HK-2 (cell line): Measurements from ENCODE around the gene ATP1A2.
A peak's percentile ranks its signal among the peaks of the same experiment; 100 is the strongest.

Experiments used
- DNase-seq: peaks from one replicate; pipeline ENCODE4 v3.0.0-alpha.2; 2018; ENCODE audit not compliant: unreplicated experiment

The ATP1A2 gene

DNA sequence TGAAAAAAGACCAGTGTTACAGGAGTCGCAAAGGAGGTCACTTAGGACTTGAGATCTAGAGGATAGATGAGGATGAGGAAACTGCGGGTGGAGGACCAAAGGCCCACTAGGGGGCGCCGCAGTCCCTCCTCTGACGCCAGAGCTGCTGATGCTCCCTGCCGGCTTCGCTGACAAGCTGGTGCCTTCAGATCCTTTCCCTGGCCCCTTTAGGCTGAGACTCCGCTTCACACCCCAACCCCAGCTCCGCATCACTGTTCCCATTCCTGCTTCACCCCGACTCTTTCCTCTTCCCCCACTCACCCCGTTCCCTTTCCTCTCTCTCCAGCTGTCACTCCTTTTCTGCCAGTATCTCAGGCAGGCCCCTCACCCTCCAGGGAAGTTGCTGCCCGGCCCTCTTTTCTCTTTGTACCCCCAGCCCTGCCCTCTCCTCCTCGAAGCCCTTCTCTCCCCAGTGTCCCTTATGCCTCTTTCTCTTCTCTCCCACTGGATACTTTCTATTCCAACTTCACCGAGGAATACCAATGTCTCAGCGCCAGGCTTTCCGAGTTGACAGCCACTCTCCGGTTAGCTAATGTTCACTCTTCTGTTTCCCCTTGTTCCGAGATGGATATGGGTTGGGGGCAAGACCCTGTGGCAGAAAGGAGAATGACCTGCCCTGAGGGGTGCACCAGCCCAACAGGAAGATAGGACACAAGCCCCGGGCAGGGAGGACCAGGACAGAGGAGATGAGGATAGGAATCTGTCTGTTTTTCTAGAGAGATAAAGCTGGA, 29.7 kb upstream of the ATP1A2 start:
- DNase-seq, result peak; percentile 71

DNA sequence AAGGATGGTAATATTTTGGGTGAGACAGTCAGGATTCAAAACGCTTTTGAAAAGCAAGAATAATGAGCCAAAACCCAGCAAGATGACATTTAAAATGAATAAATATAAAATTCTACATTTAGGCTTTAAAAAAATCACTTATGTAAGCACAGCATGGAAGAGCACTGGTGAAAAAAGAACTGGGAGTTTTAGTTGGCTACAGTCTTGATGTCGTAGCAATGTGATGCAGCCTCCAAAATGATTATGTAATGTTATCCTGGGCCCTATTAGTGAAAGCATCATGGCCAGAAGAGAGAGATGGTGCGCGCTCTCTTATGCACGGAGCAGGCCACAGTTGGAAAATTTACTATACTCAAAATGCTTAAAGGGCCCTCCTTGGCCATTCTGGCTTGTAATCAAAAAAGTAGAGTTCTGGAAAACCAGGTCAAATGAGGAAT, 29.1 kb upstream of the ATP1A2 start:
- no peak for DNase-seq

DNA sequence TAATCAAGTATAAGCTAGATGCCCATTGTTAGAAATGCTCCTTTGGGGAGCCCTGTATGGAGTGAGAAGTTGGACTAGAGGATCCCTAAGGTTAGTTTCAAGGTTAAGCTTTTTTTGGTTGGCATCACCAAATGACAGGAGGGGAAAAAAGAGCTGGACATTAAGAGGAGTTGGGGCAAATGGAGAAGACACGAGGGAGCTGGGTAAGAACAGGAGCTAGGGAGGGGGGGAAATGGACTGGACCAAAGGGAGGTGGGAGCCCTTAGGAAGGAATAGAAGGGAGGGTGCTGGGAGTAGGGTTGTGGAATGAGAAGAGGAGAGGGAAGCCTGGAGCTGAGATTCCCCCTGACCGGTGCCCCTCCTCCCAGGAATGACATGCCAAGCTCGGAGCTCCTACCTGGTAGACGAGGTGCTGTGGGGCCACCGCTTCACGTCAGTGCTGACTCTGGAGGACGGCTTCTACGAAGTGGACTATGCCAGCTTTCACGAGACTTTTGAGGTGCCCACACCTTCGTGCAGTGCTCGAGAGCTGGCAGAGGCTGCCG, 28.4 kb upstream of the ATP1A2 start:
- DNase-seq, result no peak

DNA sequence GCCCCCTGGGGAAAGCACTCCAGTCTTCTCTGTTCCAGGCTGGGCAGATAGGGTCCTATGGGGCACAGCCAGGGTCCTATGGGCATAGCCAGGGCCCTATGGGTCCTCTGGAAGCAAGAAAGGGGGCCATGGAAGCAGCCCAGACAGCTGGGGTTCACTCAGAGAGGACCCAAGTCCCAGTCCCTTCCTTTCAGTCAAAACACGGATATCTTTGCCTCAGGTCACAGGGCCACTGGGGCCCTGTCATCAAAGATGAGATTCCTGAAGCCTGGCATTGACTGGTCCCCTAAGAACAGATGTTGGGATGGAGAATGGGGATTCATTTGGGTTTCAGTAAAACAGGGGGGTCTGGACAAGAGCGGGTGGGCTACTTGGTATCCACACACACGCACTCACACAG, 25.7 kb upstream of the ATP1A2 start:
- no peak for DNase-seq

DNA sequence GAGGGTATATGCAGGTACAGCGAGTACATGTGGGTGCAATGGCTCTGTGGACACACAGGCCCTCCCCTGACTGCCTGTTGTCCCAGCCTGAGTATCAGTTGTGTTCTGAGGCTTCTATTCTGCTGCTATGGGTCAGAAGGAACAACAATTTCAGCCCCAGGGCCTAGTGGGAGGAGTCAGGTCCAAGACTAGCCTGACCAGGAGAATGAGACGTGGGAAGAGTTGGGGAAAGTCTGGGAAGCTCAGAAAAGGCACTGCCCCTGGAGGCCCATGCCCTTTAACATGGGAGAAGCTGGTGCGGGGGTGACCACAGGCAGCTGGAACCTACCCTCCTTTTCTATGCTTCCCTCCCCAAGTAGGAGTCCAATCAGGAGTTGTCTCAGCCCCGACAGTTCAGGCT, 24.8 kb upstream of the ATP1A2 start:
- no peak for DNase-seq

DNA sequence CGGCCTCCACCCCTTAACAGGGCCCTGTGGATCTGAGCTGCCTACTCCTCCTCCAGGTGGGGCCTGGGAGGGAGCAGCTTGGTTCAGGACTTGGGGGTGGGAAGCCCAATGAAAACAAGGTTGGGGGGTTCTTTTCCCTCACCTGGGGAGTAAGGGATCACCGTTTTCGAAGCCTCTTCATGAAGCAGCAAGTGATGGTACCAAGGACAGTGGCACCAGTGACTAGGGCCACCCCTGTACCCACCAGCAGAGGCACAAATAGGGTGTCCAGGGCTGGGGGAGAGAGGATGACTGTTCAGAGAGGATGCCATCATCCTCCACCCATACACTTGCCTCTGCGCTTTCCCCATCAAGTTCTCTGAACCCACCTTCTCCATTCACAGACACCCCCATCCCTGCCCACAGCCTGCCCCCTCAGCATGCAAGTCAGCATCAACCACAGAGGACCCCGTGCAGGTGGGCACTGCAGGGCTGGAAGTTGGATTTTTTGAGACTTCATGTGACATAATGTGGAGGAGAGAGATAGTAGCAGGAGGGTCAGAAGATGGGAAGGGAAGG, 23.8 kb upstream of the ATP1A2 start:
- DNase-seq, result no peak

DNA sequence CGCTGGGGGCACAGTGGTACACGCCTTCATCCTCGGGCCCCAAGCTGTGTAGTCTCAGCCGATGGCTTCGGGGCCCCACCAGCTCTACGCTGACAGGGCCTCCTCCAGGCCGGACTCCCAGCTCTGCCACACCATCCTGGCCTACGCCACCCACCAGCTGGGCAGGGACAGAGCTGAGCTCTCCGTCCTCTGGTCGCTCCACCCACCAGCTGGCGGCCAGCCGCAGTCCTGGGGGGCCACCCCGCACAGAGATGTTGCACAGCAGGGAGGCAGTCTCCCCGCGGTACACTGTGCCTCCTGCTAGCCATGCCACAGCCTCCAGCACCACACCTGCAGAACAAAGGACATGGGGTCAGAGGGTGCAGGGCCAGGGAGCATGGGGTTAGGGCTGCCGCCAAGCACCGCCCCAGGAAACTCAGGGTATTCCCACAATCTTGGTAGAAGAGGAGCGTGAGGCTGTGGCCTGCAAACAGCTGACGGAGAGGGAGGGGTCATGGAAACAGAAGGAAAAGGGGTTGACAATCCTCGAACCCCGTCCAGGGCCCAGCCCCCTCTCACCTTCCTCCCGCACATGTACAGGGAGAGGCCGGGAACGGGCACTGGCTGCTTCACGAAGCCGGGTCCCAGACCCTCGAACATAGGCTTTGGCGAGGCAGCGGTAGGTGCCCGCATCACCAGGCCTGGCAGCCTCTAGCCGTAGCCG, 23.0 kb upstream of the ATP1A2 start:
- no peak for DNase-seq

DNA sequence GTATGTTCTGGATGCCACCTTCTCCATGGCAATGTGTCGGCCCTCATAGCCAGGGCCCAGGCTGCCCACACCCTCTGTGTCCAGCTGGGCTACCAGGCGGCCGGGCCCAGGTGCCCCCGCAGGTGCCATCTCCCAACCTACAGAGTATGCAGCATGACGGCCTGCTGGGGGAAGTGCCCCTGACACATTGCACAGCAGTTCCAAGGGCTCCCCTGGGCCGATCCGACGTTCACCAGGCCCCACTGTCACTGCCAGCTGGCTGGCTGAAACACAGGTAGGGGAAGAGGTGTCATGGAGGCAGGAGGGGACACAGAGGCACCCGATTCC, 22.5 kb upstream of the ATP1A2 start:
- DNase-seq, result no peak

DNA sequence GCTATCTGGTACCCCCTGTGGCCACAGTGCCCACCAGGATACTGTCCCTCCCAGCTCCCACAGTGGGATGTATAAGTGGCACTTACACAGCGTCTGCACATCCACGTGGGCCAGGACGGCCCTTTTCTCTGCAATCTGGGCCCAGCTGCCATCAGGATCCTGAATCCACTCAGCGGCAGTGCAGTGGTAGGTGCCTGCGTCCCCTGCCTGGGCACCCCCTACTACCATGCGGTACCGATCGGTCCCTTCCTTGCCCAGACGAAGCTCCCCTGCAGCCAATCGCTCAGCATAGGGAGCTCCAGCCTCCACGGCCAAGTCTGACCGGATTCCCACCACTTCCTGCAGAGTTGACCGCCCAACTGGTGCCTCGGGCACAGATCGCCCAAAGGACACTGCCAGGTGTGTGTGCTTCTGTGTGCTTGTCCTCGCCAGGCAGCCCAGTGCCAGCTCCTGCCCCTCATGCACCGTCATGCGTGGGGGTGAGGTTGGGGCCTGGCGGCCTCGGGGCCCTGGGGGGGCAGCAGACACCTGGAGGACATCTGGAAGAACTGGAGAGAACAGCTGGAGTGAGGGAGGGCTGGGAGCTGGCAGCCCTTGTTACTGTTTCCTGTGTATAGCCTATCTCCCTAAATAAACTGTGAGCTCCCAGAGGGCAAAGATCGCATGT, 21.8 kb upstream of the ATP1A2 start:
- no peak for DNase-seq

DNA sequence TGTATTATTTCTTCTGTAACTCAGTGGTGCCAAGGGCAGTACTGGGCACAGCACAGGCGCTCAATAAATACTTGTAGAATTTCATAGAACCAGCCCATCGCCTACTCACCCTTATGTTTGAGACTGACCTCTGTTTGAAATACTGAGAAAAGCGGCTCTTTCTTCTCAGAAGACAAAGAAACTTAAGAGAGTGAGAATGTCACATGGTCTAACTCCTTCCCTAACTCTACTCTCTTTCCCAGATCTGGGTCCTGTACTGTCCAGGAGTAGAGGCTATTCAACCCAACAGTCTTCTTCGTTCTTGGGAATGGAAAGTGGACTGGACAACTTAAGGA, 21.3 kb upstream of the ATP1A2 start:
- no peak for DNase-seq

DNA sequence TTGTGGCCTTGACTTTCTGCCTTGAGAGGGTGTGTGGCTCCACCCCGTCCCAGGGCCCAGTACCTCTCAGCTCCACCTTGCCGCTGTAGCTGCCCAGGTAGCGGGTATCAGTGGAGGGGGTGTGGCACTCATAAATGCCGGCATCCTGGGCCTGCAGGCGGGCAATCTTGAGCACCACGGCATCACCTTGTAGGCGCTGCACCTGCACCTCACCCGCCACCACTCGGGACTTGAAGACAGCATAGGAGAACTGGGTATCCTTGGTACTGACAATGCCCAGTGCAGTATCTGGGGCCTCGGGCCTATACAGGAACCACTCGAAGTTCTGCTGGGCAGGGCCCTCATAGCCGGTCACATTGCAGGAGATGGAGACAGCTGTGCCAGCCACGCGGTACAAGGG, 20.8 kb upstream of the ATP1A2 start:
- DNase-seq, result no peak

DNA sequence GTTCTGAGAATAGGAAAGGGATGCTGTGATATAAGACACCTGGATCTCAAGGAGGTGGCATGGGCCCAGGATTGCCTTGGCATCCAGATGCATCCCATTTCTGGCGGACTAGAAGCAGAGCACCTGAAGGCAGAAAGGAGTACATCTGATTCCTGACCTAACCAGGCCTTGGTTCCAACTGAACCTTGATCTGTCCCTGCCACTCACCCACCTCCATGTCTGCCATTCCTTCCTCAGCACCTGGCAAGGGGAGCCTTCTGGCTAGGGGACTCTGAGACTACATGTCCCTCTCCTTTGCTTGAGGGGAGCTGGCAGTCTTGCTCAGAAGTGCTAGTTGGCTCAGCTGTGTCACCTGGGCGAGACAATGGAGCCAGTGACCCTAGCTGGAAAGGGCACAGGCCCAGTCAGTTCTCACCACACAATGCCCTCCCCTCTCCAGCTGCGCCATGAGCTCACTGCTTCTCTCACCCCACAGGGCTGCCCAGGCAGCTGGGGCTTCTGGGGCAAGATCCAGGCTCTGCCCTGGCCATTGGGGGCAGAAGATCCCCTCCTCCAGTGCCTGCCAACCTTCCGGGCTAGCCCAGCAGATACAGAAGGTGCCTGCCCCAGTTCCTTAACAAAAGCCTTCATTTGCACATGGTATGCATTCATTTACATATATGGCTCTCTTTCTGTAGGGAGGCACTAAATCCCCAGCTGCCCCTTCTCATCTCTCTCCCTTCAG, 20.0 kb upstream of the ATP1A2 start:
- DNase-seq, result no peak

DNA sequence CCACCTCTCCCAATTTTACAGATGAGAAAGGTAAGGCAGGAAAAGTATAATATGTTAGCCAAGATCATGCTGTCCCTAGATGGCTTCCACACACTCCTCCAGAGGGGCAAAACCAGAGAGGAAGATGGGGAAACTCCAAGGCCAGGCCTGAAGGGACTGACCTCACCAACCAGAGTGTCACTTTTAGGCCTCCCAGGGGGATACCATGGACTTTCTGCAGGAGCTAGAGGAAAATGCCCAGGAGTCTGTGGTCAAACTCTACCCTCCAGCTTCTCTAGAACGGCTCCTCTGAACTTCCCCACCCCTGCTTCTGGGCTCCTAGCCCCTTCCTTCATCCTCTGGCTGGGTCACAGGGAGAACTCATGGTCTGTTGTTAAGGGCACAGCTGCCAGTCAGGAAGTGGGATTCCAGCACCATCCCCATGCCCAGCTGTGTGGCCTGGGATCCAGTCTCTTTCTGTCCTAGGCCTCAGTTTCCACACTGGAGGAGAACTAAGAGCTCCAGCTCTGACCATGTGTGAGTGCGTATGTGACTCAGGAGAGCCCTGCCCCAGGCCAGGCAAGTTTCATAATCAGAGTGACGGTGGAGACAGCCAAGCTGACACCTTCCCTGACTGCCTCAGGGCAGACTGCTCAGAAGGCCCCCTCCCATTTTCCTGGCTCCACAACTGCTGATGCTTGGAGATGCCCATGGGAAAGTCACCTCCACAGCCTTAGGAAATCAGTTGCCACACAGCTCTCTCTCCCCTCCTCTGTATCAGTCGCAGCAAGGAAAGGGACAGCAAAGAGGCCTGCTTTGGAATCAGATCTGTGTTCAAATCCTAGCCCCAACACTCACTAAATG, 19.1 kb upstream of the ATP1A2 start:
- DNase-seq, result no peak

DNA sequence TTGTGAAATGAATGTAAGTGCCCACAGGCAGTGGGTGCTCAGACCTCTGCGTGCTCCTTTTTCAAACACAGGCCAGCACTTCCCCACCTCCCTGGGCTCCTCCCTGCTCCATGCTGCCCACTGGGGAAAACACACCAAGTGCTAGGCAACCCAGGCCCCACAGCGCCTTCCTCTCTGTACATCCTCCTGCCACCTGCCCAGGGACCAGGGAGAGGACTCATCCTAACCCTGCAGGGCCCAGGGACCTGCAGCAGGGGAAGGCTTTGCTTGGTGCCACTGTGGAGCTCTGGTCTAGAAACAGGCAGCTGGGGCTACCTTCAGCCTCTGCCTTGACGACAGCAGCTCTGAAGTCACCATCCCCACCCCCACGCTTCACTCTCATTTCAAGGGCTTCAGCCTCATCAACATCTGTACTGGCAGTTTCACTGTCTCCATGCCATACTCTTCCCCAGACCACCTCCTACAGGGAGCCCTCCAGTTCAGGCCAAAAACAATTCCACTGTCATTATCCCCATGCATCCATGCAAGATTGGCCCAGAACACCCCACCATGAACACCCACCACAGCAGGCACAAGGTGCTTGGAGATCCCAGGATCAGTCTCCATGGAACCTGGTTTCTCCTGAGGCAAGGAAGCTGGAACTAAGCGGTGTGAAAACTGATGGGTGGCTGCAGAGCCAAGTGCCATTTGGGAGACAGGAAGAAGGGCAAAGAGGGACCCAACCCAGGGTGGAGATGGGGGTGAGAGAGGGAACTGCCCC, 18.2 kb upstream of the ATP1A2 start:
- DNase-seq, result no peak

DNA sequence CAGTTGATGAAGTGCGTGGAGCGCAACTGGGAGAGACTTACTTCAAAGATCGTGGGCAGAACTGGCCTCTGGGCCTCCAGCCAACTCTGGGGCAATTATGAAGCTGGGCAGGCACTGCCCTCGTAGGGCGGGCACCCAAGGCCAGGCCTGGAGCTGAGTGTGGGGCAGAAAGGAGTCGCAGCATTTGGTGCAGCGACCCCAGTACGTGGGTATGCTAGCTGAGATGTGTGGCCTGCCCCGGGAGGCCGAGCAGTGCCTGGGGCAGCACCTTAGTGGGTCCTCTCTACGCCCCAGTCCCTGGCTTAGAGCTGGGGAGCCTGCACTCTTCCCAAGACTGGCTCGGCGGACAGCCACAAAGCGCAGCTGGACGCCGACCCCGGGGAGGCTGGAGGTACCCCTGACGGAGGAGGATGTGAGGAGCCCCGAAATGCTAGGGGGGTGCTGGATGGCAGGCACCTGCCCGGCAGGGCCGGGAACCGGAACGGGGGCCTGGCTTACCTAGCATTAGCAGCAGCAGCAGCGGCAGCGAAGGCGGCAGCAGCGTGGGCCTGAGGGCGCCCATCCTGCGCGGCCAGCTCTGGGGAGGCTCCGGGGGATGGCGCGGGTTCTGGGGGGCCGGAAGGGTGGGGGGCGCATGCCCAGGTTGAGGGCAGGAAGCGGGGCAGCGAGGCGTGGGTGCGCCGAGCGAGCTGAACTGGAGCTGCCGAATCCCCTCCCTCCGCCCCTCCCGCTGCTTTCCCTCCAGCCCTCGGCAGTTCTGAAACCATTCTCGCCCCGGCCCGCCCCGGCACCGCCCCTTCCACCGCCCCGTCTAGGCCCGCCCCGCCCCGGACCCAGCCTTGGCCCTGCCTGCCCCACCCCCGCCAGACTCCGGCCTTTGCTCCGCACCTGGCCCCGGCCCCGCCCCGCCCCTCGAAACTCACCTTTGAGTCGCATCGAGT, 17.4 kb upstream of the ATP1A2 start, which contains the start of gene IGSF8:
TSS of gene IGSF8 (minus strand) at position 709 of the 941 bp plus-strand sequence. CDS start at position 562, 147 bp downstream.
- DNase-seq, result peak; percentile 98

DNA sequence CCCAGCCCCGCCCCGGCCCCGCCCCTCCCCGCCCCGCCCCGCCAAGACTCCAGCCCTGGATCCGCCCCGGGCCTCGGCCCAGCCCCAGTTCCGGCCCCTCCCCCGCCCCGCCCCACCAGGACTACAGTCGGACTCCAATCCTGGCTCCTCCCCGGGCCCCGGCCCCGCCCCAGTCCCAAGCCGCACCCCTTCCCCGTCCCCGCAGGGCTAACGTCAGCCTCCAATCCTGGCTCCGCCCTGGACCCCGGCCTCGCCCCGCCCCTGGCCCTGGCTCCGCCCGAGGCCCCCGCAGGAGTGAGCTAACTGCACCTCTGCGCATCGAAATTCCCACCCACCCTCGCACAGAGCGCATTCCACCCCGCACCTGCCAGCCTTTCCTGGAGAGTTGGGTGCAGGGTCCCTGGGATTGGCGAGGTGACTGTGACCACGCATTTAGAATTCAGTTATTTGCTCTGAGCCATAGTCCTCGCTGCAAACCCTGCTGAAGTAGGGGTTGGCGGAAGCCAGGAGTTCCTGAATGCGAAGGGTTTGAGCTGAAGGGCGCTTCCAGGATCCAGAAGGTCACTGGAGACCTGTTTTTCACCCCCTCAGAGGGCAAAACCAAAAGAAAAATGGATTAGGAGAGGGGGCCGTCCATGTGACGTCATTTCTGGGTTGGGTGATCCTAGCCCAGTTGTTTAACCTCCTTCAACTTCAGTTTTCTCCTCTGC, 16.6 kb upstream of the ATP1A2 start:
- no peak for DNase-seq

DNA sequence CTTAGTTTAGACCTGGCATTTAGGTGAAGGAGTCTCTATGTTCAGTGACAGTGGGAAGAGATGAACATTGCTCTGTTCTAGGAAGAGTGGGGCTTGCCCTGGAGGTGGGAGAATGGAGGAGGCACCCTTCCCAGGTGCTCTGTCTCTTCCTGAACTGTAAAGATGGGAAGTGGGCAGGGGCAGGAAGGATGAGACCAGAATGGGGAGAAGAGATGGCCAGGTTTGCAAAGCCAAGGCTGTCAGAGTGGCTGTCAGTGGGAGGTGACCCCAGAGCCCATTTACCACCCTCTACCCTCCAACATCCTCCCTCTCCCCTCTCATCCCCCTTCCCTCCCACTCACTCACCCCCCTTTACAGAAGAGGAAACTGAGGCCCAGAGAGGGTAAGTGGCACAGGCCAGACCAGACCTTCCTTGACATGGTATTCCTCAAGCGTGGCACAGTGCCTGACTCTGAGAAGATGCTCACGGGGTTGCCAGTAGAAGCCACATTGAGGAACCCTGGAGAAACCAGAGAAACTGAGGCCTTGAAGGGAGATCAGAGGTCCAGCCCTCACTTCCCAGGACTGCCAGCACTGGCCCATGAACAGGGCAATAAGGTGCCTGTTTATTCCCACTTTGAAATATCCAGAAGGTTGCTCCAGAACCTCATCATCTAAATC, 15.7 kb upstream of the ATP1A2 start:
- no peak for DNase-seq
